Uterus (tissue), 2 donors: ENCODE measurements around the gene RHEB.

Source experiments
- POLR2A ChIP-seq, 2 donors: fragments of 450-650 bp; IDR thresholded peaks; one replicate each; pipeline ENCODE4 v1.6.1; 2016; ENCODE audit warnings: antibody characterized with exemption in 2 of 2, mild to moderate bottlenecking in 1 of 2, moderate library complexity in 1 of 2
- TF ChIP-seq, protein P1 (sequence below), 4 experiments: fragments of 200-600 bp in 2 of 4; fragments of 450-650 bp in 2 of 4; sonication (generic) in 2 of 4; IDR thresholded peaks; one replicate each; pipeline ENCODE4 v1.5.1; 2016 to 2019; ENCODE audit warnings: antibody characterized with exemption in 4 of 4, mild to moderate bottlenecking in 2 of 4, moderate library complexity in 1 of 4

DNA sequence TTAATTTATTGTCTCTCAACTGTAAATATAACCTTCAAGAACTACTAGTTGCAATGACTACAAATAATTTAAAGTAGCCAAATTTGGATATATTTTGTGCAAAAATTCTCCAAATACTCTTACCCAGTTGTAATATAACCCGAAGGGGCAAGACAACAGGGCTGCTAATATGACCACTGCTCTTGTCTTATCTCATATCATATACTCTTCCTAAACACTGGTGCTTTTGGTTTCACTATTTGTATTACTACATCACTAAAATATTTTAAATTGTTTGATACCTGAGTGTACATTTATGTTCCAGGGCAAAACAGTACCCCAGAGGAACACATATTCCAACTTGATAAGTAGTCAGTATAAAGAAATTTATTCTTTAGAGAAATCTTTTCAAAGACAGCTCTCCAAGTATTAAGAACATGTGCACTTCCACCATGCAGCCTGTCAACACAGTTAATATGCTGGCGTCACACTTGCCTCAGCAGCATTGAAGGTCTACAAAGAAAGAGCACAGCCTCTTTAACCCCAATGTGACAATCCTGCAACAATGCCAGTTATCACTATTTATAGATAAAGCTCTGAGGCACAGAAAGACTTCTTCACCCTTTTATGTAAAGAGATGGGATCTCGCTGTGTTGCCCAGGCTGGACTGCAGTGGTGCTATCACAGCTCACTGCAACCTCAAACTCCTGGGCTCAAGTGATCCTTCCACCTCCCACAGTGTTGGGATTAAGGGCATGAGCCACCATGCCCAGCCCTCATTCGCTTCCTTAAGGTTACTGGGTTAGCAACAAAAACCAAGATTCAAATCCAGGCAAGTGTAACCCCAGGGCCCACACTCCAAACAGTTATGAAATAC lies 37.8 kb downstream of the RHEB start:
- TF ChIP-seq, protein P1, sequence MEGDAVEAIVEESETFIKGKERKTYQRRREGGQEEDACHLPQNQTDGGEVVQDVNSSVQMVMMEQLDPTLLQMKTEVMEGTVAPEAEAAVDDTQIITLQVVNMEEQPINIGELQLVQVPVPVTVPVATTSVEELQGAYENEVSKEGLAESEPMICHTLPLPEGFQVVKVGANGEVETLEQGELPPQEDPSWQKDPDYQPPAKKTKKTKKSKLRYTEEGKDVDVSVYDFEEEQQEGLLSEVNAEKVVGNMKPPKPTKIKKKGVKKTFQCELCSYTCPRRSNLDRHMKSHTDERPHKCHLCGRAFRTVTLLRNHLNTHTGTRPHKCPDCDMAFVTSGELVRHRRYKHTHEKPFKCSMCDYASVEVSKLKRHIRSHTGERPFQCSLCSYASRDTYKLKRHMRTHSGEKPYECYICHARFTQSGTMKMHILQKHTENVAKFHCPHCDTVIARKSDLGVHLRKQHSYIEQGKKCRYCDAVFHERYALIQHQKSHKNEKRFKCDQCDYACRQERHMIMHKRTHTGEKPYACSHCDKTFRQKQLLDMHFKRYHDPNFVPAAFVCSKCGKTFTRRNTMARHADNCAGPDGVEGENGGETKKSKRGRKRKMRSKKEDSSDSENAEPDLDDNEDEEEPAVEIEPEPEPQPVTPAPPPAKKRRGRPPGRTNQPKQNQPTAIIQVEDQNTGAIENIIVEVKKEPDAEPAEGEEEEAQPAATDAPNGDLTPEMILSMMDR (IDR thresholded peaks at IDR 0.05), result no peak
- TF ChIP-seq POLR2A (IDR thresholded peaks at IDR 0.05), result no peak
